Lower lobe of right lung (tissue), 2 donors: ENCODE measurements around the gene NECAP2. TPM values are rescaled to one million over a fixed set of nuclear protein-coding genes. Genes with fewer than 3 reads are reported as not detected.
"Not testable (repeated sequence)": the region's sequence is repeated elsewhere in the genome, so short reads cannot be mapped to it uniquely, and the experiment has no call there.

Experiments used
- ATAC-seq, 2 donors: fragments of 200-7000 bp; cut with Tn5 transposase; one replicate each; pipeline ENCODE4 v1.9.1; 2020 to 2022; ENCODE audit warnings: mild to moderate bottlenecking in 2 of 2, moderate library complexity in 2 of 2
- DNase-seq: peaks from one replicate; pipeline ENCODE4 v3.0.0-alpha.2; 2020
- H3K27ac ChIP-seq: fragments of 200-600 bp; one replicate; pipeline ENCODE4 v1.8.0; 2022
- H3K27me3 ChIP-seq: fragments of 200-600 bp; one replicate; pipeline ENCODE4 v1.8.0; 2022; ENCODE audit warnings: low read depth
- H3K36me3 ChIP-seq: fragments of 200-600 bp; one replicate; pipeline ENCODE4 v1.8.0; 2022; ENCODE audit warnings: mild to moderate bottlenecking
- H3K4me1 ChIP-seq: fragments of 200-600 bp; one replicate; pipeline ENCODE4 v1.8.0; 2022
- H3K4me3 ChIP-seq: fragments of 200-600 bp; one replicate; pipeline ENCODE4 v1.8.0; 2022; ENCODE audit warnings: mild to moderate bottlenecking
- H3K9me3 ChIP-seq: fragments of 200-600 bp; one replicate; pipeline ENCODE4 v1.8.0; 2022
- CTCF ChIP-seq: fragments of 200-600 bp; IDR thresholded peaks from one replicate; pipeline ENCODE4 v1.8.0; 2022; ENCODE audit warnings: antibody characterized with exemption, mild to moderate bottlenecking
- intact Hi-C: fragments of 100-400 bp; cut with DNase I; formaldehyde crosslinking; loops from one replicate; pipeline ENCODE4 v1.11.0; 2022
- total RNA-seq: library from RNA; stranded (reverse); fragmentation: NEBNext Ultra II Directional; extraction: Animal tissue kit (Norgen Biotek cat#: 25700); gene quantifications from one replicate; pipeline ENCODE4 v1.2.1, GENCODE V29; 2021
- donor health status: DM: no; HTN: yes; CAD: no; lungs with severe emphysema.

NECAP2 gene
- total RNA-seq, 1 donor from 2014 or later = 97.7 TPM

- intact Hi-C loops = no loop called here
- Histone ChIP-seq H3K27me3 (no peaks in the 10 kb centered on the region), H3K27ac (no peak overlapping the region), H3K9me3 (no peaks in the 10 kb centered on the region), H3K36me3 (peaks cover 75% of the 10 kb centered on the region), H3K4me1 (no peaks in the 10 kb centered on the region), H3K4me3 (no peak overlapping the region)
- no peak for DNase-seq
- no peak for TF ChIP-seq CTCF
- peak; percentile 31 to 34 for ATAC-seq
Observed at GRCh38 chr1:16474166-16474800, 33.8 kb downstream of the NECAP2 start.

- H3K4me1 ChIP-seq, H3K27ac ChIP-seq, H3K27me3 ChIP-seq, H3K9me3 ChIP-seq, intact Hi-C loops, ATAC-seq, DNase-seq, H3K4me3 ChIP-seq: not testable (repeated sequence)
- H3K36me3 ChIP-seq = peaks cover 81% of the 10 kb centered on the region
Observed at GRCh38 chr1:16474891-16475290, 34.4 kb downstream of the NECAP2 start.

- ATAC-seq = peak; percentile 29 to 47
- DNase-seq, H3K4me3 ChIP-seq, H3K9me3 ChIP-seq, H3K27ac ChIP-seq, H3K27me3 ChIP-seq, intact Hi-C loops, H3K4me1 ChIP-seq: not testable (repeated sequence)
- peaks cover 93% of the 10 kb centered on the region for H3K36me3 ChIP-seq
Observed at GRCh38 chr1:16475771-16476770, 35.5 kb downstream of the NECAP2 start.

- Histone ChIP-seq H3K4me3 (no peak overlapping the region), H3K4me1 (no peaks in the 10 kb centered on the region), H3K9me3 (no peaks in the 10 kb centered on the region), H3K27ac (no peak overlapping the region), H3K27me3 (no peaks in the 10 kb centered on the region), H3K36me3 (peaks cover 91% of the 10 kb centered on the region)
- no peak for DNase-seq
- ATAC-seq = no peak
- intact Hi-C loops = no loop called here
- no peak for TF ChIP-seq CTCF
Observed at GRCh38 chr1:16478091-16478490, 37.6 kb downstream of the NECAP2 start.

GRCh38 chr1:16483146-16483545, 42.6 kb downstream of the NECAP2 start:
- peaks cover 77% of the 10 kb centered on the region for H3K36me3 ChIP-seq
- DNase-seq, H3K27me3 ChIP-seq, ATAC-seq, intact Hi-C loops, H3K27ac ChIP-seq, H3K9me3 ChIP-seq, H3K4me3 ChIP-seq, H3K4me1 ChIP-seq: not testable (repeated sequence)

- intact Hi-C loops, H3K4me3 ChIP-seq, H3K27ac ChIP-seq, H3K9me3 ChIP-seq, DNase-seq, H3K27me3 ChIP-seq, H3K4me1 ChIP-seq: not testable (repeated sequence)
- ATAC-seq = peak in 1 of 2 donors; percentile 13
- peaks cover 72% of the 10 kb centered on the region for H3K36me3 ChIP-seq
Observed at GRCh38 chr1:16483639-16484500, 43.3 kb downstream of the NECAP2 start.

GRCh38 chr1:16484501-16484835, 43.9 kb downstream of the NECAP2 start:
- ATAC-seq (no peak), DNase-seq (no peak)
- no peak overlapping the region for H3K4me3 ChIP-seq
- no peaks in the 10 kb centered on the region for H3K27me3 ChIP-seq
- peaks cover 74% of the 10 kb centered on the region for H3K36me3 ChIP-seq
- TF ChIP-seq CTCF = no peak
- no peak overlapping the region for H3K27ac ChIP-seq
- no peaks in the 10 kb centered on the region for H3K4me1 ChIP-seq
- no peaks in the 10 kb centered on the region for H3K9me3 ChIP-seq
- intact Hi-C loops = no loop called here
